HG03108 (cell line): Measurements from ENCODE around the gene CNGB1.
"Not testable (repeated sequence)": the region's sequence is repeated elsewhere in the genome, so short reads cannot be mapped to it uniquely, and the experiment has no call there.

Experiments
- ATAC-seq: cut with Tn5 transposase; IDR thresholded peaks from one replicate; pipeline ENCODE4 v1.9.1; 2021; ENCODE audit warnings: moderate library complexity; ENCODE audit not compliant: unreplicated experiment

Gene CNGB1

DNA sequence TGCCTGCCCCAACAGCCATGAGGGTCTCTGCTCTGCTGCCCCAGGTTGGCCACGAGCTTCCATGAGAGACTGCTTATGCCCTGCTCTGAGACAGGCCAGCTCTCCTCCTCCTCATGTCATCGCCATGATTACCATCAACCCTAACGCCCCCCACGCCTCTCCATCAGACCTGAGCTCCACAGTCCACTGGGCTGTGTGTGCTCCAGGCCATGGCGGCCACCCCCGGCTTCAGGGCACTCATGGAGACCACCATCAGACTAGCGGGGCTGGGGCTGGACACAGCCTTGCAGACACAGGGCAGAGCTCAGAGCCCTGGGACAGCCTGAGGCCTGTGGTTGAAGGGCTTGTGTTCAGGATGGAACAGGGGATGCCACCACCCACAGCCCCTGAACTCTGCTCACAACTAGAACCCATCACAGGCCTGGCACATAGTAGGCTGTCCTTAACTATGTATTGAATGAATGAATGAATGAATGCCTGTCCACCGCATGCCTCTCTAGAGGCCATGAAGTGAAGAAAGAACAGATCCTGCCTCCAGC, 14.6 kb downstream of the CNGB1 start:
- no peak for ATAC-seq

DNA sequence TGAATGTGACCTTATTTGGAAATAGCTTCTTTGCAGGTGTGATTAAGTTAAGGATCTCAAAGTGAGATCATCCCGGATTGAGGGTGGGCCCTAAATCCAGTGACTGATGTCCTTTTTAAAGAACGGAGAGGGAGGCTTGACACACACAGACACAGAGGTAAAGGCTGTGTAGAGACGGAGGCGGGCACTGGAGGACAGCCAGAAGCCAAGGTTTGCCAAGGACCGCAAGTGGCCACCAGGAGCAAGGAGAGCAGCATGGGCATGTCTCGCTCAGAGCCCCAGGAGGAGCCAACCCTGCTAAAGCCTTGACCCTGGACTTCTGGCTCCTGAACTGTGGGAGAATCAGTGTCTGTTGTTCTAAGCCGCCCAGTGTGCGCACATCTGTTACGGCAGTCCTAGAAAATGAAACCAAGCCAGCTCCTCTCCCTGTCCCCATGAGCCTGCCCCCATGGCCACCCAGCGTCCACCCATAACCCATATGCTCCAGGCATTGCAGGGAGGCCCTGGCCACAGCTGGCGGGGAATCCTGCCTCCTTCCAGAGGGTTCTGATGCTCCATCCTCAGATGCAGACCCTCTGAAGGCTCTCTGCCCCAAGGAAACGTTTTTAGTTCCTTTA, 15.2 kb downstream of the CNGB1 start:
- no peak for ATAC-seq

DNA sequence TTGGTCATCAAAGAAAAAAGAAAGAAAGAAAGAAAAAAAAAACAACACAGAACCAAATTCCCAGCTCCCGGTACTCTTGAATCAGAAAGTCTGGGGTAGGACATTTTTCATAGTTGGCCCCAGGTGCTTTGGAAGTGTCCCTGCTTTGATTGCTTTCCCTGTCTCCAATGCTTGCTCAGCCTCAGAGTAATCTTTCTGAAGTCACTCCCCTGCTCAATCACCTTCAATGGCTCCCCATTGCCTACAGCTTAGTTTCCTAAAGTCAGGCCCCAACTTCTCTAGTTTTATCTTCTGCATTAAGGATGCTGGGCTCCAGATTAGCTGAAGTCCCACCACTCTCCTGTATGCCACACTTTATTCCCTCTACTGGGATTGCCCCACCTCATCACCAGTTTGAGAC, 17.1 kb downstream of the CNGB1 start:
- ATAC-seq = no peak

DNA sequence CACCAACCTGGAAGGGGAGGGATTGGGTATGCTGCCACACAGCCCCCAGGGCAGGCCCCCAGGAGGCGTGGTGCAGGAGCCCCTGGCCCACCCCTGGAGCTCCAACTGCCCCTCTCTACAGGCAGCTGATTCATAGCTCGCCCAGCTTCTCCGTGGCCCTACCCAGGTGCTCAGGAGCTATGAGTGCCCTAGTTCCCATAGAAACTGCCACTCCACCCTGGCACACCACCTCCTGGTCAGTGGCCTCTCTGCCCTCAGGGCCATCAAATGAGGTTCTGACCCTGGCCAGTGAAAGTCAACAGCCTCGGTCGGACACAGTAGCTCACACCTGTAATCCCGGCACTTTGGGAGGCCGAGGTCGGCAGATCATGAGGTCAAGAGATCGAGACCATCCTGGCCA, 18.0 kb downstream of the CNGB1 start:
- no peak for ATAC-seq

DNA sequence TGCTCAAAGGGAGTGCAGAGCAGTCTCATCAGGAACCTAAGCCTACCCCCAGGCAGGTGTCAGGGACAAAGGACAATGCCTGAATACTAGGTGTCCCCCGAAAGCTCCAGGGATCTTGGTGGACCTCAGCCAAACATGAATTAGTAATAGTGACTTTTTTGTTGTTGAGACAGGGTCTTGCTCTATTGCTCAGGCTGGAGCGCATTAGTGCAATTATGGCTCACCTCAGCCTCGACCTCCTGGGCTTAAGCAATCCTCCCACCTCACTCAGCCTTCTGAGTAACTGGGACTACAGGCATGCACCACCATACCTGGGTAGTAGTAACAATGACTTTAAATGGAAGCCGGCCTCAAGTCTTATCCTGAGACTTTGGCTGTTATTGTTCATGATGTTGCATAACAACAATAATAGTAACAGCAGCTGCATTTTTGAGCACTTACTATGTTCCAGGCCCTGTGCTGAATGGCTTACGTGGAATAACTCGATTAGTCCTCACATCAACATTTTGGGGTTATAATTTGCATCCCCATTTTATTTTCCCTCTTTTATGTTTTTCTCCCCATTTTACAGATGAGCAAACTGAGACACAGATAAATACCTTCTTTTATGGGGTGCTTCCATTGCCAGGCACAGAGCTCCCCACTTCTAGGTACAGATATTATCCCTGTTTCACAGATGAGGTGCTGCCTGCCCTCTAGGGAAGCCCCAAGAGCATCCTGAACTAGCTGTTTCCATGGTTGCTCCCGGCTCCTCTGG, 19.5 kb downstream of the CNGB1 start:
- no peak for ATAC-seq

DNA sequence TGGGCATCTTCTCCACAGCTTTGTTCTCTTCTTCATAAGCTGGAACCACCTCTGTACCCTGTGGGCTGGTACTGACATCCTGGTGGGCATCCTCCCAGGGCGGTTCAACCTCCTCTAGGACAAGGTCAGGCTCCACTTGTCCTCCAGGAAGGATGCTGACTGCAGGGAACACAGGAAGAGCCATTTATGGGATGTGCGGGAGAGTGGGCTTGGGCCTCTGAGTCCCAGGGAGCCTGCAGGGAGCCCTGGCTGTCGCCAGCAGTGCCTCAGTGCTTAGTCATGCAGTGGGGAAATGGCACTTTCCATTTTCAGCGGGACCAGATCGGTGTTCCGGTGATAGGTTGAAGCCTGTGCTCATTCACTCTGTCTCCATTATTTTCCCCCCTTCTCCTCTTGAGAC, 20.5 kb downstream of the CNGB1 start:
- no peak for ATAC-seq

DNA sequence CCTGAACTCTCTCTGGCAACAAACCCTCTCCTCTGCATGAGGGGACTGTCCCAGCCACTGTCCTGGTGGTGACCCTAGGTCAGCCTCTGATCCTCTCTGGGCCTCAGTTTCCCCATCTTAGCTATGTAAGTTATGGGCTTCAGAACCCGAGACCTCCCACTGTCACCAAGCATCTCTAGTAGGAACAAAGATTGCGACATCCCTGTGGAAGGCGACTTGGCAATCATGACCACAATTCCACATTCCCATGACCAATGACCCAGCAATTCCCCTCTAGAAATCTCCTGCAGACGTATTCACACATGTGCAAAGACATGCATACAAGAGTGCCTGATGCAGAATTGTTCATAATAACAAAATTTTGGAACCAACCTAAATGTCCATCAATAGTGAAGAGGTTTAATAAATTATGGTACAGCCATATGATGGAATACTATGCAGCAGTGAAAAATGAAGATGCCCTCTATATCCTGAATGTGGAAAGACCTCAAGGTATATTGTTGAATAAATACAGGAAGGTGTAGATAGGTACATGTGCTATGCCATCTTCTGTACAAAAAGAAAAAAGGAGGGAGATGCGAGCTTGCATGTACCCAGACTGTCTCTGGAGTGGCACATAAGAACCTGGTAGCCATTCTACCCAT, 21.2 kb downstream of the CNGB1 start:
- no peak for ATAC-seq

DNA sequence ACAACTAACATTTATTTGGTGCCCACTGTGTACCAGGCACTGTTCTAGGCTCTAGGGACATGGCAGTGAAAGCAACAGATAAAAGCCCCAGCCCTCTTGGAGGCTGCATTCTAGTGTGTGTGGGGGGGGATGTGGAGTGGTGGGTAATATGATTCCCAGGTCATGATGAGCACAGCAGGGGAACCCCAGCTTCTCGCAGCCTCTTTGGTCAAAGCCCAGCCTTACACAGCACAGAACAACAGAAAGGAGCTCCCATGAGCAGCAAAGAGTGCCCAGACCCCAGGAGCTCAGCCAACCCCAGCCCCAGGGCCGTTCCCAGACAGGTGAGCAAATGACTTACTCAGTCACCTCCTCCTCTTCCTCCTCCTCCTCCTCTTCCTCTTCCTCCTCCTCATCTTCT, 21.9 kb downstream of the CNGB1 start:
- ATAC-seq = no peak

DNA sequence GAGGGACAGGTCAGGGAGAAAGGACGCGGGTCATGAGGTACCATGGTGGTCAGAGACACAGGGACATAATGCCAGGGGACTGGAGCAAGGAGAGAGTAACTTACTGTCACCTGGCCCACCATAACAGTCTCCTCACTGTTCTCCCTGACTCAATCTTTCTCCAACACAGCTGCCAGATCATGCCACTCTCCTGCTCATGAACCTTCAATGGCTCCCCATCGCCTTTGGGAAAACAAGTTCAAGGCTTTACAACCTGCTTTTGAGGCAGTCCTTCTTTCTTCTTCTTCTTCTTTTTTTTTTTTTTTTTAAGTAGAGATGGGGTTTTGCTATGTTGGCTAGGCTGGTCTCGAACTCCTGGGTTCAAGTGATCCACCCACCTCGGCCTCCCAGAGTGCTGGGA, 22.9 kb downstream of the CNGB1 start:
- no peak for ATAC-seq

DNA sequence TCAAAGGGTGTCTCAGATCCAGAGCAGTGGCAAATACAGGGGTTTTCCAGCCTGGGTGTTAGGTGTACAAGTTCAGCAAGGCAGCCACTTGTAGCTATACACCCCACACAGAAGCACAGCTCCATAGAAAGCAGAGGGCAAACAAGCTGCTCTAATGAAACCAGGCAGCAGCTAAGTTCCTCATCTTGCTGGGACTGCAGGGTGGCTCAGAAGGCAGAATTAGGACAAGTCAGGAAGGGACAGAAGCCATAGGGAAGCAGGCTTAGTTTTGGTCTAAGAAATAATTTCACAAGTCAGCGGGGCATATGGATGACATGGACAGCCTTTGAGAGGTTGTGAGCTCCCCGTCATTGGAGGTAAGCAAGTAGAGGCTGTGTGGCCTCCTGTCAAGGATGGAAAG, 23.7 kb downstream of the CNGB1 start:
- no peak for ATAC-seq

DNA sequence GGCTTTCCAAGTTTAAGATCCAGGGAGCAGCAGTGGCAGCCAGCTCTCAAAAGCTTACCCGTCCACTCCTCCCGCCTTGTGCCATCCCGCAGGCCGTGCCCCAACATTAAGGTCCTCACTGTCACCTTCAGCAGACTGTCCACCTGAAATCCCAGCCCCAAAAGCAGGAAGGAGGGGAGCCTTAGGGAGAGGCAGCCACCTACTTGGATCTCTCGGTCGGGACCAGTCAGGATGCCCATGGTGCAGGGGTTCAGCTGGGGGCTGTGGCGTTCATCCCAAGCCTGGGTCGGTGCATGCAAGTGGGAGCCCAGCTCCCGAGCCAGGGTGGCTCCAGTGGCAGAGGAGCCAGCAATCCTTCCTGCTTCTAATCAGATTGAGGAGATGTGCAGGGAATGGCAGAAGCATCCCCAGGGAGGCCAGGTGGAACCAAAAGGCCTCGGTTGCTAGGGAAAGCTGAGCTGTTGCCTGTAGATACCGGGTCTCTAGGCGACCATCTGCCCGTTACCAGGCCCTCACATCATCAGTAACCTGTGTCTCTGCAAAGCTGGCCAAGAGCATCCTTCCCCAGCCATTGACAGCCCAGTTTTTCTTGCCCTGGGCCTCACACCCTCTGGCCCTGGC, 24.6 kb downstream of the CNGB1 start:
- ATAC-seq = no peak

DNA sequence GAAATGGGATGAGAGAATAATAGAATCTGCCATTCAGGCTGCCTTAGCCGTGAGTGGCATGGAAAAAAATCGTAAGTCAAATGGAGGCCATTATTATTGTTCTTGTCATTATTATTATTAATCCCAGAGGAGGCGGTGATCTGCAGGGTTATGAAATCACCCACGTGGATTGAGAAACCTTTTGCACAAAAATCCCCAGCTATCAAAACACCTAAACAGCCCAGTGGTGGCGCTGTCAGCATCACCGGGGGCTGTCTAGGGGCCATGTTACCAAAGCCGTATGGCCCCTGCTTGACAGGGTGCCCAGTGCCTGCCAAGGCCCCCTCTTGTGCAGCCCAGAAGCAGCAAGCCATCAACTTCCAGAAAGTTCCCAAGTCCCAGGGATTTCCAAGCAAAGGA, 25.2 kb downstream of the CNGB1 start:
- ATAC-seq = no peak

DNA sequence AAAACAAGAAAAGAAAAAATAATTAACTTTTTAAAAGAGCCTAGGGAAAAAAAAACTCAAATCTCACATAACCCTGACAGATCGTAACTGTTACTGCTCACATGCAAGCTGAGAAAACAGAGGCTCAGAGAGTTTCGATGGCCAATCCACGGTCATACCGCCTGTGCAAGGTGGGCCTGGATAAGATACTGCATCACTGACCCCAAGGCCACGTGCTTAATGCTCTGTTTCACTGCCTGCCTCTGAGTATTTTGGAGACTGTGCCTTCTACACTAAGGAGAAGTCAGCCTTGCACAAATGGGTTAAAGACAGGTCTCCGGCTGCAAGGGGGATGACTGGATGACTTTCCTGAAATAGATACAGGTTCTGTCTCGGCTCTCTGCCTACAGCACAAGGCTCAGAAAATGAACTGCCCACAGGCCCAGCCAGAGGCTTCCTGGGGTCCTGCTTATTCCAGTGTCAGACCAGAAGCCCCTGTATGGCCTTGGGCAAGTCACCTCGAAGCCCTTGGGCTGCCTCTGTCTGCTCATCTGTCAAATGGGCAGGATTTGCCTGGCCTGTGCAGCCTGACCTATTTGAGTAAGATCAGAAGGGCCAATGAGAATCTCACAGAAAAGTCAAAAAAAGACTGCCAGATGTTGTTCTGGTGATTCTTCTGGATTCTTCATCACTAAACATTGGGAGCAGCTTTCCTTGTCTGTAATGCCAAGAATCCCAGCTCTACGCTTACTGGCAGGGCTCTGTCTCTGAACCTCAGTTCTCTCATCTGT, 25.8 kb downstream of the CNGB1 start:
- no peak for ATAC-seq

DNA sequence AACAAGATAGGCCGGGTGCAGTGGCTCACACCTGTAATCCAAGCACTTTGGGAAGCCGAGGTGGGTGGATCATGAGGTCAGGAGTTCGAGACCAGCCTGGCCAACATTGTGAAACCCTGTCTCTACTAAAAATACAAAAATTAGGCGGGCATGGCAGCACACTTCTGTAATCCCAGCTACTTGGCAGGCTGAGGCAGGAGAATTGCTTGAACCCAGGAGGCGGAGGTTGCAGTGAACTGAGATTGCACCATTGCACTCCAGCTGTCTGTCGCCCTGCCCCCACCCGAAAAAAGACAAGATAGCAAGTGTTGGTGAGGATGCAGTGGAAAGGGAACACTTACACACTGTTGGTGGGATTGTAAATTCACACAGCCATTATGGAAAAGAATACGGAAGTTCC, 27.5 kb downstream of the CNGB1 start:
- not testable (repeated sequence) for ATAC-seq

DNA sequence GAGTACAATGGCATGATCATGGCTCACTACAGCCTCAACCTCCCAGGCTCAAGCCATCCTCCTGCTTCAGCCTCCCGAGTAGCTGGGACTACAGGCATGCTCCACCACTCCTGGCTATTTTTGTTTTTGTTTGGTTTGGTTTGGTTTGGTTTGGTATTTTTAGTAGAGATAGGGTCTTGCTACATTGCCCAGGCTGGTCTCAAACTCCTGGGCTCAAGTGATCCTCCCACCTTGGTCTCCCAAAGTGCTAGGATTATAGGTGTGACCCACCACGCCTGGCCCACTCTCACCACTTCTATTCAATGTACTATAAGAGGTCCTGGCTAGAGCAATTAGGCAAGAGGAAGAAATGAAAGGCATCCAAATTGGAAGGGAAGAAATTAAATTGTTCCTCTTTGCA, 29.0 kb downstream of the CNGB1 start:
- not testable (repeated sequence) for ATAC-seq

DNA sequence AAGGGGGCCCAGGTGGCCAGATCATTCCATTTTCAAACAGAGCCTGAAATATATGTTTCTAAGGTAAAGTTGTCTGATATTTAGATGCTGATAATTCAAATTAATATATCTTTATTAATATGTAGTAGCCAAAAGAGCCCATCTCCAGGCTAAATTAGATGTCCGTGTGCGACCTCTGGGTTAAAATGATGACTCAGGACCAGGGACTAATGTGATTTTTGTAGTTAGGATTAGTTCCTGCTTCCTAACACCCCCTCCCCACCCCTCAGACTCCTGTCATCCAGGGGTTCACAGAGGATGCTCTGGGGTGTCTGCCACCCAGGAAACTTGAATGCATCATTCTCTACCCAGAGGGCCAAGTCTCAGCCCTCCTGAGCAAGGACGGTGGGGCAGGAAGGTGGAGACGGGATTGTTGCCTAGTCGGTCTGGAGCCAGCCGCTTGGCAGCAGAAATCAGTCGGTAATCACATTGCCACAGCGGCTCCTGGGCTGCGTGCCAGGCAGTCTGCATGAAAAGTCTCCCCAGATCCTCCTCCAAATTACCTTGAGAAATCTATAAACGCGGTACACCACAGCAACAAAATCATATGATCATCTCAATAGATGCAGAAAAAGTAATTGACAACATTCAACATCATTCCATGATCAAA, 29.8 kb downstream of the CNGB1 start:
- no peak for ATAC-seq

DNA sequence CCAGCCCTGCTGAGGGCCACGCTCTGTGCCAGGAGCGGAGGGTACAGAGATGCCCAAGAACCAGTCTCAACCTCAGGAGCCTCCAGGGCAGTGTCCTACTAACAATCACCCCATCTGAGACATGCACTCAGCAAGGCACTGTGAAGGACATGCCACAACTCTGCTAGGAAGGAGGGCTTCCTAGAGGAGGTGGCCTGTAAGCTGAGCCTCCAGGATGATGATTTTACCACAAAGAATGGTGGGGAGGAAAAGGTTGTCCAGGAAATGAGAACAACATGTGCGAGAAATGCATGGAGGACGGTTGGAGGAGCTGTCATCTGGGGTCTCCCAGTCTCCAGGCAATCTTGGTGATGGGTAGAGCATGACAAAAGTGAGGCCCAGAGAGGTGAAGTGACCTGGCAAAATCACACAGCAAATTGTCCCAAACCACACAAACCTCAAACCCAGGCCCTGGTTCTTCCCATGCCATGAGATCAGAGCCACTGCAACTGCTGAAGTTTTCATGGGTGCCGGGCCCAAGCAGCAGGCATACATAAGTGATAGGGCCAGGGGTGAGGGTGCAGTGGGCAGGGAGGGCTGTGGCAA, 30.5 kb downstream of the CNGB1 start:
- ATAC-seq = no peak

DNA sequence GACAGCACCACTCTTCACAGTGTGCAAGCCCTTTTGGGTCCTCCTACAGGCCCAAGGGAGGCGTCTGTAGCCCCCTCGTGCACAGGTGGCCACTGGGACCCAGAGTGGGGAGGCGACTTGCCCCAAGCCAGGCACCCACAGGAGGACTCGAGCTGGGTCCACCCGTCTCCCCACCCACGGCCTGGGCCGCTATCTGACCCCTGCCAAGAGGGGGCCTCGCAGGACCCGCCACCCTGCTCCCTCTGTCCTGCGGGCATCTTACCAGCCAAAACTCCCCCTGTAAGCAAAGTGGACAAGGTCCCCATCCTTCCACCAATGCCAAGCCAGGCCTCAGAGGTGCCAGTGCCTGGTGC, 31.1 kb downstream of the CNGB1 start:
- no peak for ATAC-seq

DNA sequence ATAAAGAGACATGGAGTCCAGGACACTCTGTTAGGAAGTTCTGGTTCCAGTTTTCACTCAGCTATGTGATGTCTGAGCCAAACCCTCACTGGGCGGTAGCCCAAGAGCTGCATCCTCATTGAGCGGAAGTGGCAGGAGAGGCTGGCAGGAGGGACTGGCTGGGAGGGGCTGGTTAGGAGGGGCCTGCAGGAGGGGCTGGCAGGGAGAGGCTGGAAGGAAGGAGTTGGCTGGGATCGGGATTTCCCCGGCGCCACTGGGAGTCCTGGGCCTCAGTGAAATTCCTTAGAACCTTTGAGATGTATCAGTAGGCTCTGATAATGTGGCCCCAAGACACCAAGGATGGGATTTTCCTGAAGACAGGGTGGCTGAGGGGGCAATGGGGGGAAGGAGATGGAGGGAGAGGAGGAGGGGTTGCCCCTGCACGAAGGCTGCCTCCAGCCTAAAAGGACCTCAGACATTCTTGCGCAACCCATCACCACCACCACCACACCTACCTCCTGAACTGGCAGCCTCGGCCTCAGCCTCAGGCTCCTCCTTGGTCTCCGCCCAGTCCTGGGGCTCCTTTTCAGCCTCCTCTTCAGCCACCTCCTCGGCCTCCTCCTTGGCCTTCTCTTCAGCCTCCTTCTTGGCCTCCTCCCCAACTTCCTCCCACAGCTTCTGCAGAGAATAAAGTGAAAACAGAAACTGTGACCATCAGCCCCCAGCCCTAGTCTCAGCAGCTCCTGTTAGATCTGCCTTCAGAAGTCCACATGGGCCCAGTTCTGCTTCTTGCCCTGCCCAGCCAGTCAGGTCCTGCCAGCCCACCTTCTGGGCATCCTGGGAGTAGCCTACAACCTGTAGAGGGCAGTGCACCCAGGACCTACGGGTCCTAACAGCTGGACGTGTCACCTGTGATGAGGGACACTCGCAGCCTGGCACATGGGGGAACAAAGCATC, 31.7 kb downstream of the CNGB1 start:
- no peak for ATAC-seq
